Kidney (tissue), 14 donors: ENCODE results near the gene TGFBR3. TPM values are rescaled to one million over a fixed set of nuclear protein-coding genes. Genes with fewer than 3 reads are reported as not detected.
"Not testable (repeated sequence)": the region's sequence is repeated elsewhere in the genome, so short reads cannot be mapped to it uniquely, and the experiment has no call there.

Source experiments
- DNase-seq, 5 donors: peaks; one replicate each; pipeline ENCODE4 v3.0.0-alpha.2; 2013 to 2020
- FAIRE-seq: peaks from 2 replicates; lab custom pipeline; 2012; peaks lifted over from hg19 to GRCh38; lab: Jason Lieb, UNC
- H3K27ac ChIP-seq, 2 donors: one replicate each; pipeline ENCODE4 v1.7.0; 2013; ENCODE audit warnings: low read depth in 2 of 2, low read length in 2 of 2, inconsistent platforms in 1 of 2
- H3K27me3 ChIP-seq: one replicate; pipeline ENCODE4 v1.7.1; 2013; ENCODE audit warnings: low read length, inconsistent platforms; ENCODE audit not compliant: control insufficient read depth, insufficient read depth
- H3K36me3 ChIP-seq, 3 donors: one replicate each; pipeline versions ENCODE4 v1.7.0 to v1.7.1; 2013; ENCODE audit warnings: low read length in 3 of 3, control low read depth in 1 of 3, inconsistent platforms in 1 of 3; ENCODE audit not compliant: insufficient read depth in 3 of 3, control insufficient read depth in 2 of 3
- H3K4me1 ChIP-seq, 3 donors: one replicate each; pipeline versions ENCODE4 v1.7.0 to v1.7.1; 2013; ENCODE audit warnings: low read length in 3 of 3, inconsistent platforms in 1 of 3, low read depth in 1 of 3; ENCODE audit not compliant: control insufficient read depth in 2 of 3, insufficient read depth in 2 of 3
- H3K4me3 ChIP-seq, 3 donors: one replicate each; pipeline versions ENCODE4 v1.7.0 to v1.8.1; 2013; ENCODE audit warnings: low read length in 3 of 3, control low read depth in 1 of 3, inconsistent platforms in 1 of 3
- H3K9ac ChIP-seq, 3 donors: one replicate each; pipeline versions ENCODE4 v1.7.0 to v1.7.1; 2013; ENCODE audit warnings: low read length in 3 of 3, control low read depth in 1 of 3, inconsistent platforms in 1 of 3
- H3K9me3 ChIP-seq, 3 donors: one replicate each; pipeline versions ENCODE4 v1.7.0 to v1.7.1; 2013; ENCODE audit warnings: low read length in 3 of 3, control low read depth in 1 of 3, inconsistent platforms in 1 of 3; ENCODE audit not compliant: control insufficient read depth in 2 of 3, insufficient read depth in 1 of 3
- intact Hi-C: fragments of 100-400 bp; cut with DNase I; formaldehyde crosslinking; loops from one replicate; pipeline ENCODE4 v1.11.1; 2022
- polyA plus RNA-seq: library from polyadenylated mRNA; stranded (reverse); fragments of 350-450 nt; fragmentation: Illumina TruSeq; extraction: RNeasy Lipid Tissue Mini Kit (QIAGEN cat#74804); gene quantifications from one replicate; pipeline ENCODE4 v1.2.3, GENCODE V29; 2014; ENCODE audit warnings: low read depth, low replicate concordance; ENCODE audit not compliant: insufficient read depth
- total RNA-seq: library from RNA; stranded (reverse); fragmentation: NEBNext Ultra II Directional; extraction: Animal tissue kit (Norgen Biotek cat#: 25700); gene quantifications from one replicate; pipeline ENCODE4 v1.2.1, GENCODE V29; 2021
- TF ChIP-seq, protein P1 (sequence below): IDR thresholded peaks from 3 replicates; pipeline ENCODE4 v1.5.1; 2012; ENCODE audit warnings: mild to moderate bottlenecking, moderate library complexity, borderline replicate concordance; ENCODE audit not compliant: insufficient read depth; ENCODE audit errors: extremely low read depth
- donor health status: control.
- donor health status: control.
- donor health status: control.
- donor health status: control.
- donor health status: control.
- donor health status: DM: yes; HTN: yes; CAD: no.
- donor health status: Normal renal cell carcinoma (clear cell type).

TGFBR3 gene
- total and polyA plus RNA-seq, 2 donors from 2014 or later, result 15.8 to 57.9 TPM

DNA sequence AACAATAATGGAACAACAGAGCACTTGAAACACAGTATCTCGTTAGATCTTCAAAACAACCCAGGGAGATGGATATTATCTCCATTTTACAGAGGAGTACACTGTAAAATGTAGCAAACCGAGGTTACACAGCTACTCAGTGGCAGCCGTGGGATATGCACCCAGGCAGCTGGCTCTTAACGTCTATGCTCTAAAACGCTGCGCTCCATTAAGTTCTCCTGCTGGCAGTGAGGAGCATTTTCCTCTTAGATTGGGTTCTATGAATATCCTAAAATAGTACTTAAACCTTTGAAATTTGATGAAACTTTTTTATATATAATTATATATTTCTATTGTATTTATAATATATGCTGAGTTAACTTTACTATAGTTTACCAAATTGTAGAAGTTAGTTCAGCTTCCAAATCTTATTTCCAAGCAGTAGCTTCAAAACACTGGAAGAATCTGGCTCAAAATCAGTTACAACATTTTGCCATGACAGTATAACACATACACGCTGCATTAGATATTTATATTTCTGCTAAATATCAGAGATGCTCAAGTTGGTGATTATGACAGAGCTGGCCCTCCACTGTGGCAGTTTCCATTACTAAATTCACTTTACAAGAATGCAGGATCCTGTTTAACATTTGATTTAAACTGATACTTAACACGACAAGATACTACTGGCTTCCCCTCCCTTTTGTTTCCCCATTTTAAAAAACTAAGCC, 49.5 kb downstream of the TGFBR3 start:
- H3K9ac ChIP-seq, result no peak overlapping the region
- H3K27ac ChIP-seq, result no peak overlapping the region
- intact Hi-C loops, result no loop called here
- no peaks in the 10 kb centered on the region for H3K36me3 ChIP-seq
- DNase-seq, result peak in 2 of 5 donors; percentile 37 to 56
- TF ChIP-seq, protein P1, sequence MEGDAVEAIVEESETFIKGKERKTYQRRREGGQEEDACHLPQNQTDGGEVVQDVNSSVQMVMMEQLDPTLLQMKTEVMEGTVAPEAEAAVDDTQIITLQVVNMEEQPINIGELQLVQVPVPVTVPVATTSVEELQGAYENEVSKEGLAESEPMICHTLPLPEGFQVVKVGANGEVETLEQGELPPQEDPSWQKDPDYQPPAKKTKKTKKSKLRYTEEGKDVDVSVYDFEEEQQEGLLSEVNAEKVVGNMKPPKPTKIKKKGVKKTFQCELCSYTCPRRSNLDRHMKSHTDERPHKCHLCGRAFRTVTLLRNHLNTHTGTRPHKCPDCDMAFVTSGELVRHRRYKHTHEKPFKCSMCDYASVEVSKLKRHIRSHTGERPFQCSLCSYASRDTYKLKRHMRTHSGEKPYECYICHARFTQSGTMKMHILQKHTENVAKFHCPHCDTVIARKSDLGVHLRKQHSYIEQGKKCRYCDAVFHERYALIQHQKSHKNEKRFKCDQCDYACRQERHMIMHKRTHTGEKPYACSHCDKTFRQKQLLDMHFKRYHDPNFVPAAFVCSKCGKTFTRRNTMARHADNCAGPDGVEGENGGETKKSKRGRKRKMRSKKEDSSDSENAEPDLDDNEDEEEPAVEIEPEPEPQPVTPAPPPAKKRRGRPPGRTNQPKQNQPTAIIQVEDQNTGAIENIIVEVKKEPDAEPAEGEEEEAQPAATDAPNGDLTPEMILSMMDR, result no peak
- FAIRE-seq, result no peak
- no peaks in the 10 kb centered on the region for H3K9me3 ChIP-seq
- H3K27me3 ChIP-seq, result no peaks in the 10 kb centered on the region
- no peak overlapping the region for H3K4me3 ChIP-seq
- H3K4me1 ChIP-seq, result peaks cover 0 to 1% (median under 1%) of the 10 kb centered on the region in 3 donors

DNA sequence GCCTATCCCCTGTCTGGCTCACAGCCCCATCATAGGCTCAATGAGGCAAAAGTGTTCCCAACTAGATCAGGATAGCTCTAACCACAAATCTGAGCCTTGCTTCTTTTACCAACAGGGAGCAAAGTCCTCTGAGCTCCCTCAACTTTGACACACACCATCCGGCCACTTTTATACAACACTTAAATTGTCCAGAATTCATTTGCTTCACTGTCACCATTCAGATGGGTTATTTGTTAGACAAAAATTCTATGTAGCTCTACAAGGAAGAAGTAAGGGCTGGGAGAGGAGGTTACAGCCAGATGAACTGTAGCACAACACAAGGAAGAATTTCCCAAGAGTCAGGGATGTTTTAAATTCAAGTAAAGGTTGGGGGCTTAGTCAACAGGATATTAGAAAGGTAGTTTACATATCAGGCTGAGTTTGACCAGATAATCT, 50.8 kb downstream of the TGFBR3 start:
- DNase-seq, result no peak
- Histone ChIP-seq H3K4me1 (peaks cover 4 to 14% (median 9%) of the 10 kb centered on the region in 3 donors), H3K9ac (no peak overlapping the region), H3K27ac (no peak overlapping the region), H3K9me3 (no peaks in the 10 kb centered on the region), H3K27me3 (no peaks in the 10 kb centered on the region), H3K4me3 (no peak overlapping the region), H3K36me3 (no peaks in the 10 kb centered on the region)
- intact Hi-C loops, result no loop called here
- TF ChIP-seq, protein P1, result no peak
- FAIRE-seq, result no peak

DNA sequence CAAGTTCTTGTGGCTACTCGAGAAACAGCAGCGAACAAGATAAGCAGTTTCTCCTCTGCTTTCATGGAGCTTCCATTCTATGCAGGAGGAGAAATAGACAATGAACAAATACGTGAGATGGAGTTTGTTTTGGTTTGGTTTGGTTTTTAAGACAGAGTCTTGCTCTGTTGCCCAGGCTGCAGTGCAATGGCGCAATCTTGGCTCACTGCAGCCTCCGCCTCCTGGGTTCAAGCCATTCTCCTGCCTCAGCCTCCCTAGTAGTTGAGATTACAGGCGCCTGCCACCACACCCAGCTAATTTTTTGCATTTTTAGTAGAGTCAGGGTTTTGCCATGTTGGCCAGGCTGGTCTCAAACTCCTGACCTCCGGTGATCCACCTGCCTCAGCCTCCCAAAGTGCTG, 51.4 kb downstream of the TGFBR3 start:
- H3K9ac ChIP-seq, FAIRE-seq, H3K4me3 ChIP-seq, intact Hi-C loops, DNase-seq, H3K36me3 ChIP-seq, H3K9me3 ChIP-seq, H3K27me3 ChIP-seq: not testable (repeated sequence)
- Histone ChIP-seq H3K27ac (peak overlapping the region in 1 of 2 donors; percentile 41), H3K4me1 (peaks cover 4 to 20% (median 10%) of the 10 kb centered on the region in 3 donors)

DNA sequence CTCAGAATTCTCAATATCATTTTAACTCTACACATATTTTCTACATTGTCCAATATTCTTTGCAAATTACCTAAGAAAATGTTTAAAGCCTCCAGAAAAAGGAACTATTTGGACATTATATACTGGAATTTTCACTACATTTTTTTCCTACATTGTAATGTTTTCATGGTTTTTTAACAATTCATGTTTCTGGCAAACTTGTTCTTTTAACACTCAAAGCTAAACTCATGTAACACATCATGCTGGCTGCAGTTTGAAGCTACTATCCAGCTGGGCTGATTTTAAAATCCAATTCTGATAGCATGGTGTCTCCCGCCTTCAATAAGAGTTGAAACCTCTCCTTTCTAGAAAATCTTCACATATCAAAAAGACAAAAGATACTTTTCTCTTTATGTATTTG, 52.0 kb downstream of the TGFBR3 start:
- Histone ChIP-seq H3K4me3 (no peak overlapping the region), H3K4me1 (peaks cover 4 to 22% (median 10%) of the 10 kb centered on the region in 3 donors), H3K9ac (no peak overlapping the region), H3K27me3 (no peaks in the 10 kb centered on the region), H3K36me3 (no peaks in the 10 kb centered on the region), H3K27ac (no peak overlapping the region), H3K9me3 (no peaks in the 10 kb centered on the region)
- FAIRE-seq (no peak), DNase-seq (no peak)
- intact Hi-C loops, result no loop called here
- TF ChIP-seq, protein P1, result no peak
